Measurements from ENCODE around the gene MGST2.
"Not testable (repeated sequence)": the region's sequence is repeated elsewhere in the genome, so short reads cannot be mapped to it uniquely, and the experiment has no call there.

Gene MGST2

GRCh38 chr4:139665690-139666529 is at the start of gene MGST2:
MGST2 (plus strand) TSS chr4:139665819; CDS start chr4:139666020, 201 bp downstream.
- peak; percentile 95 for DNase-seq

GRCh38 chr4:139617702-139618490 is 47.7 kb upstream of the MGST2 start:
- DNase-seq, result peak; percentile 31

GRCh38 chr4:139619644-139620043 is 46.0 kb upstream of the MGST2 start:
- peak; percentile 49 for DNase-seq

- DNase-seq, result no peak
These were observed 42.7 kb upstream of the MGST2 start for GRCh38 chr4:139622901-139623381.

- DNase-seq, result no peak
These were observed 41.1 kb upstream of the MGST2 start for GRCh38 chr4:139624441-139625092.

GRCh38 chr4:139625093-139625455 is 40.5 kb upstream of the MGST2 start:
- DNase-seq, result no peak

GRCh38 chr4:139625482-139625881 is 40.1 kb upstream of the MGST2 start:
- no peak for DNase-seq

GRCh38 chr4:139628184-139629012 is 37.2 kb upstream of the MGST2 start:
- DNase-seq, result no peak

GRCh38 chr4:139629436-139630125 is 36.0 kb upstream of the MGST2 start:
- DNase-seq, result no peak

GRCh38 chr4:139630126-139630495 is 35.5 kb upstream of the MGST2 start:
- DNase-seq, result no peak

- DNase-seq, result no peak
These were observed 34.6 kb upstream of the MGST2 start for GRCh38 chr4:139630991-139631390.

- DNase-seq, result no peak
These were observed 33.8 kb upstream of the MGST2 start for GRCh38 chr4:139631791-139632190.

- DNase-seq, result not testable (repeated sequence)
These were observed 32.9 kb upstream of the MGST2 start for GRCh38 chr4:139632739-139633138.

GRCh38 chr4:139633195-139633594 is 32.4 kb upstream of the MGST2 start:
- DNase-seq, result no peak

- DNase-seq, result no peak
These were observed 32.0 kb upstream of the MGST2 start for GRCh38 chr4:139633661-139634060.

GRCh38 chr4:139635966-139636365 is 29.7 kb upstream of the MGST2 start:
- no peak for DNase-seq

GRCh38 chr4:139638306-139638705 is 27.3 kb upstream of the MGST2 start:
- not testable (repeated sequence) for DNase-seq

GRCh38 chr4:139639654-139640053 is 26.0 kb upstream of the MGST2 start:
- DNase-seq, result no peak

- no peak for DNase-seq
These were observed 24.4 kb upstream of the MGST2 start for GRCh38 chr4:139641218-139641617.

GRCh38 chr4:139642364-139642763 is 23.3 kb upstream of the MGST2 start:
- DNase-seq, result no peak

GRCh38 chr4:139643042-139643895 is 22.4 kb upstream of the MGST2 start:
- DNase-seq, result no peak

Measured in hematopoietic multipotent progenitor cell treated with erythropoietin and hydrocortisone succinate and interleukin-3 and kit ligand, for 8 days (in vitro differentiated cells).